SU-DHL-6 (cell line): ENCODE data around the gene IP6K2.

Experiments
- EZH2phosphoT487 ChIP-seq: fragments of 200-600 bp; sonication (generic), shearing (Covaris generic); conservative IDR thresholded peaks from 2 replicates; pipeline ENCODE4 v1.6.1; 2018; ENCODE audit warnings: mild to moderate bottlenecking, antibody characterized with exemption, low read length, moderate library complexity, mixed read lengths
- TF ChIP-seq, protein P1 (sequence below): fragments of 200-600 bp; sonication (generic); IDR thresholded peaks from one replicate; pipeline ENCODE4 v1.5.1; 2017; ENCODE audit warnings: antibody characterized with exemption, mild to moderate bottlenecking, low read length, moderate library complexity; ENCODE audit not compliant: insufficient read depth, poor library complexity, severe bottlenecking

DNA sequence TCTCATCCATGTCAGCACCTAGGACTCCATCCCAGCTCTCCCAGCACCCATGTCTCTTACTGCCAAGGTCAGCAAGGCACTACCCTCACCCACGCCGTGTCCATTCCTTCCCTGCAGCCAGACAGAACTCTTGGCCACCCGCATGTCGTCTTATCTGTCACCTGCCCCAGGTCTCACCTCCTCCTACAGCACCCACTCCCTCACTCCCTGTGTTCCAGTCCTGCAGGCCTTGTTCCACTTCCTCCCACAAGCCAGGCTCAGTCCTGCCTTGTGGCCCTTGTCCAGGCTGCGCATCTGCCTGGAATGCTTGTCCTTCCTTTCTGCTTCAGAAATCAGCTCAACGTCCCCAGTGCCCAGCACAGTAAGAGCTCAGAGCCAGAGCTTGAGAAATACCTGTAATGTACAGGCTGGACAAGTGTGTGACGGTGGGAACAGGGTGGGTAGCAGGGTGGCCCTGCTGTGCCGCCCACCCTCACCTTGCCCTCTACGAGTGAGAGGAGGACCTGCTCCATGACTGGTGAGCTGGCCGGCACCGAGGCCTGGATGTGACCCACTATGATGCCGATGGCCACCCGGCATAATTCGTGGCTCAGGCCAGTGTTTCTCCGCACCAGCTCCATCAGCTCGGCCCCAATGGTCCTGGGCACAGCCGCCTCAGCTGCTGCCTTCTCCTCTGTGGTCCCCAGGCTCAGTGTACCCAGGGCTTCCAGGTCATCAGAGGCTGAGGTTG lies 36.0 kb downstream of the IP6K2 start:
- TF ChIP-seq, protein P1, sequence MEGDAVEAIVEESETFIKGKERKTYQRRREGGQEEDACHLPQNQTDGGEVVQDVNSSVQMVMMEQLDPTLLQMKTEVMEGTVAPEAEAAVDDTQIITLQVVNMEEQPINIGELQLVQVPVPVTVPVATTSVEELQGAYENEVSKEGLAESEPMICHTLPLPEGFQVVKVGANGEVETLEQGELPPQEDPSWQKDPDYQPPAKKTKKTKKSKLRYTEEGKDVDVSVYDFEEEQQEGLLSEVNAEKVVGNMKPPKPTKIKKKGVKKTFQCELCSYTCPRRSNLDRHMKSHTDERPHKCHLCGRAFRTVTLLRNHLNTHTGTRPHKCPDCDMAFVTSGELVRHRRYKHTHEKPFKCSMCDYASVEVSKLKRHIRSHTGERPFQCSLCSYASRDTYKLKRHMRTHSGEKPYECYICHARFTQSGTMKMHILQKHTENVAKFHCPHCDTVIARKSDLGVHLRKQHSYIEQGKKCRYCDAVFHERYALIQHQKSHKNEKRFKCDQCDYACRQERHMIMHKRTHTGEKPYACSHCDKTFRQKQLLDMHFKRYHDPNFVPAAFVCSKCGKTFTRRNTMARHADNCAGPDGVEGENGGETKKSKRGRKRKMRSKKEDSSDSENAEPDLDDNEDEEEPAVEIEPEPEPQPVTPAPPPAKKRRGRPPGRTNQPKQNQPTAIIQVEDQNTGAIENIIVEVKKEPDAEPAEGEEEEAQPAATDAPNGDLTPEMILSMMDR: no peak
- no peak for TF ChIP-seq EZH2phosphoT487
